ENCODE measurements around the gene WDPCP. TPM values are rescaled to one million over a fixed set of nuclear protein-coding genes. Genes with fewer than 3 reads are reported as not detected.

The WDPCP gene
- total RNA-seq, 2 experiments from 2014 or later: 4.9 to 6.3 TPM

DNA sequence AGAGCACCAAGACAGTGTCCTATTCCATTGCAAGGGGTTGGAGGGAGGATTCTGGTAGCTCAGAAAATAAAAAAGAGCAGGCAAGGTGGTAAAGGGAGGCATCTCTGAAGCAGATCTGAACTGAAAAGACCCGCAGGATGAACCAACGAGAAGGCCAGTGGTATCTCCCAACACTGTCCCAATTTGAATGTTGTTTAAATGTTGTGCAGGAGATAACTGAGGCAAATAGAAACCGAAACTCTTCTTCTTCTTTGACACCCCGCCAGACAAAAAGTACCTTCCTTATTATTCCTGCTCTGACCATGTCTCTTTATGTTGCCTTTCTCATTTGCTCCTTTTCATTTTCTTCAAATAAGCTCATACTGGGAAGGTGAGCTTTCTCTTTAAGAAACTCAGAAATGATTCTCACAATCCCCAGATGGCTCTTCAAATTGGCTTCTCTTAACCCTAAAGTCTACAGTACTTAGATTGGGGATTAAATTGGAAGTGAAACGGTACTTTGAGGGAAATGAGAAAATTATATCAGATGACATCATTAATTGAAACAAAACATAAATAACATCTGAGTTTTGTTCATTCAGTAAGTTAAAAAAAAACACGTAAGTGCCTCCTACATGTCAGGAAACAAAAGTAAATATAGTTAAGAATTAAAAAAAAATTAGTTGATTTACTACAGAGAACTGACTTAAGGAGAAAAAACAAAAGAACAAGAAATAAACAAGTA is 143.6 kb downstream of the WDPCP start:
- DNase-seq: no peak
- Mint-ChIP-seq H3K27me3 (no peaks in the 10 kb centered on the region), H3K4me3 (peak overlapping the region; percentile 21), H3K9me3 (no peaks in the 10 kb centered on the region), H3K36me3 (ENCODE audit: low read depth) (no peaks in the 10 kb centered on the region), H3K27ac (no peak overlapping the region), H3K4me1 (peaks cover 8% of the 10 kb centered on the region)
- CTCF ChIA-PET: no interaction called here
- POLR2A ChIA-PET: no interaction called here

- ChIA-PET POLR2A (no interaction called here), CTCF (interaction anchor here (1.4 kb wide), 1 partner anchor 16 kb away, joined by 4 read pairs; no protein-coding TSS in a partner anchor)
- Mint-ChIP-seq H3K4me1 (peaks cover 8% of the 10 kb centered on the region), H3K27me3 (no peaks in the 10 kb centered on the region), H3K9me3 (no peaks in the 10 kb centered on the region), H3K36me3 (ENCODE audit: low read depth) (no peaks in the 10 kb centered on the region), H3K4me3 (no peak overlapping the region), H3K27ac (no peak overlapping the region)
- no peak for DNase-seq
These were observed 147.7 kb downstream of the WDPCP start for GRCh38 chr2:63440612-63441011.

- H3K9me3 Mint-ChIP-seq: no peaks in the 10 kb centered on the region
- H3K27me3 Mint-ChIP-seq: no peaks in the 10 kb centered on the region
- H3K4me3 Mint-ChIP-seq: no peak overlapping the region
- DNase-seq: no peak
- POLR2A ChIA-PET: no interaction called here
- H3K36me3 Mint-ChIP-seq (ENCODE audit: low read depth): no peaks in the 10 kb centered on the region
- no peak overlapping the region for H3K27ac Mint-ChIP-seq
- CTCF ChIA-PET: interaction anchor here (1.2 kb wide), 1 partner anchor 14 kb away, joined by 4 read pairs; no protein-coding TSS in a partner anchor
- no peaks in the 10 kb centered on the region for H3K4me1 Mint-ChIP-seq
These were observed 150.1 kb downstream of the WDPCP start for GRCh38 chr2:63438181-63438580.

DNA sequence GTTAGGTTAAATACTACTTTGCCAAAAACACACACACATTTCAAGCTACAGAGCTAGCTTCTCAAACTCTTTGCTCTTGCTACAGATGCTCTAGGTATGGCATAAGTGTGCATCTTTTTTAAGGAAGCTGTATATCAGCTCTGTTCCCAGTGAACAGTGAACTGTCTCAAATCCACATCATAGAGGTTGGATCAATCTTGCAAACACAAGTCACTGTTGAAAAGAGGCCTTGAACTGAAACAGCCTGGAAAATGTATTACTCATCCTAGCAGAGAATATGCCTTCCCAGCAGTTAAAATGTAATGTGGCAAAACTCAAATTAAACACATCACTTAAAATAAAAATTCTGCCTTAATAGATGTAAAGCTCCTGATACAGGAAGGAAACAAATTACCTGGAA is 151.8 kb downstream of the WDPCP start:
- Mint-ChIP-seq H3K27ac (no peak overlapping the region), H3K4me1 (no peaks in the 10 kb centered on the region), H3K36me3 (ENCODE audit: low read depth) (no peaks in the 10 kb centered on the region), H3K27me3 (no peaks in the 10 kb centered on the region), H3K4me3 (no peak overlapping the region), H3K9me3 (no peaks in the 10 kb centered on the region)
- POLR2A ChIA-PET: no interaction called here
- CTCF ChIA-PET: interaction anchor here (0.8 kb wide), 1 partner anchor 11 kb away, joined by 3 read pairs; no protein-coding TSS in a partner anchor
- DNase-seq: no peak

GRCh38 chr2:63435070-63435469 is 153.2 kb downstream of the WDPCP start:
- Mint-ChIP-seq H3K4me3 (no peak overlapping the region), H3K9me3 (no peaks in the 10 kb centered on the region), H3K27ac (no peak overlapping the region), H3K36me3 (ENCODE audit: low read depth) (no peaks in the 10 kb centered on the region), H3K4me1 (no peaks in the 10 kb centered on the region), H3K27me3 (no peaks in the 10 kb centered on the region)
- ChIA-PET CTCF (interaction anchor here (2.4 kb wide), 1 partner anchor 10 kb away, joined by 9 read pairs; no protein-coding TSS in a partner anchor), POLR2A (no interaction called here)
- no peak for DNase-seq

DNA sequence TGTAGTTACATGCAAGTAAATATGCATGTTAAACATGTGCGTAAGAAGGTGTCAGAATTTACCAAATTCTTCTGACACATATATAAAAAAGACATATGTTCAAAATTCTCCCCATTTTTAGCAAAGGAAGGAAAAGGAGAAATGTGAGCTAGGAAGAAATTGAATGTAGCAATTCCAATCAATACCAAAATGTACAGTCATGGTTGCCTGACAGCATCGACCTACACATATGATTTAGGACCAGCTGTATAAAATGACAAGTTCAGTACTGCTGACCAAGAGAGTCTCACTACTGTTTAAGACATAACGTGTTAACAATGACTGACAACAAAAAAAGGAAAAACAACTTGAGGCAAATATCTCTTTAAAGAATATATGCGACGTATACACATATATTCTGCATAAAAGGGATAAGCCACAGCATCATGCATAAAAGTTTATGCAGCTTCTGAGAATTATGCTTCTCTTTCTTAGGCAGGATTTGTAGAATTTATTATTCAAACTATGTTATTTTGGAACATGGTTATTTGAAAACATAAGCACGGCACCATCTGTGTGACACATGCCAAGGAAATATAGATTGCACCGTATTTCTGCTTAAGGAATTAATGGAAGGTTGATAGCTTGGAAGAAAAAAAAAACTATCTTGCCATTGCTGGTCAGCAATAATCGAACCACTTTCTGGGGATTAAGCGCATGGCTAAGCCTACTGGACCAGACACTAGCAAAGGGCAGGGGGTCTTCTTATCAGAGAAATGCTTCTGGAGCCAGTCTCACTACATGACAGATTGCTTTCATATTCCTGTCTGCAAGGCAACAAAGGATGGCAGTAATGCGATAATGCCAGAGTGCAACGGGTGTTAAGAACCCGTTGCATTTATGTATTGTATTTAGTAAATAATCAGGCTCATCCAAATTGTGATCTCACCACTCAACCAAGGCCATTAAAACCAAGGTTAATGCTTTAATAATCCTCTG is 154.0 kb downstream of the WDPCP start:
- no peaks in the 10 kb centered on the region for H3K4me1 Mint-ChIP-seq
- H3K36me3 Mint-ChIP-seq (ENCODE audit: low read depth): no peaks in the 10 kb centered on the region
- POLR2A ChIA-PET: no interaction called here
- DNase-seq: no peak
- no peaks in the 10 kb centered on the region for H3K27me3 Mint-ChIP-seq
- no peaks in the 10 kb centered on the region for H3K9me3 Mint-ChIP-seq
- no peak overlapping the region for H3K27ac Mint-ChIP-seq
- no peak overlapping the region for H3K4me3 Mint-ChIP-seq
- CTCF ChIA-PET: interaction anchor here (2.4 kb wide), 1 partner anchor 9 kb away, joined by 9 read pairs; no protein-coding TSS in a partner anchor

GRCh38 chr2:63432373-63432772 is 155.9 kb downstream of the WDPCP start:
- Mint-ChIP-seq H3K27ac (no peak overlapping the region), H3K36me3 (ENCODE audit: low read depth) (no peaks in the 10 kb centered on the region), H3K4me3 (no peak overlapping the region), H3K9me3 (no peaks in the 10 kb centered on the region), H3K27me3 (no peaks in the 10 kb centered on the region), H3K4me1 (no peaks in the 10 kb centered on the region)
- CTCF ChIA-PET: no interaction called here
- no peak for DNase-seq
- POLR2A ChIA-PET: no interaction called here

DNA sequence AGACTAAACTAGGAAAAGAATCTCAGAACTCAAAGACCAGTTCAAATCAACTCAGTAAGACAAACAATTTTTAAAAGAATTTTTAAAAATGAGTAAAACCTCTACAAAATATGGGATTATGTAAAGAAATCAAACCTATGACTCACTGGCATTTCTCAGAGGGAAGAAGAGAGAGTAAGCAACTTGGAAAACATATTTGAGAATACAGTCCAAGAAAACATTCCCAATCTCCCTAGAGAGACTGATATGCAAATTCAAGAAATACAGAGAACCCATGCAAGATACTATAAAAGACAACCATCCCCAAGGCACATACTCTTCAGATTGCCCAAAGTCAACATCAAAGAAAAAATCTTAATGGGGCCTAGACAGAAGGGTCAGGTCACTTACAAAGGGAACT is 162.7 kb downstream of the WDPCP start:
- H3K4me1 Mint-ChIP-seq: peaks cover 5% of the 10 kb centered on the region
- no peak overlapping the region for H3K4me3 Mint-ChIP-seq
- ChIA-PET CTCF (interaction anchor here (0.6 to 2.1 kb wide), 11 partner anchors 8 to 968 kb away, joined by 3 to 9 read pairs (median 5); no protein-coding TSS in a partner anchor), POLR2A (no interaction called here)
- no peak for DNase-seq
- H3K27me3 Mint-ChIP-seq: no peaks in the 10 kb centered on the region
- no peaks in the 10 kb centered on the region for H3K36me3 Mint-ChIP-seq (ENCODE audit: low read depth)
- no peaks in the 10 kb centered on the region for H3K9me3 Mint-ChIP-seq
- H3K27ac Mint-ChIP-seq: no peak overlapping the region

- no peak for DNase-seq
- POLR2A ChIA-PET: no interaction called here
- no peak overlapping the region for H3K27ac Mint-ChIP-seq
- H3K36me3 Mint-ChIP-seq (ENCODE audit: low read depth): no peaks in the 10 kb centered on the region
- H3K4me3 Mint-ChIP-seq: no peak overlapping the region
- no peaks in the 10 kb centered on the region for H3K27me3 Mint-ChIP-seq
- no peaks in the 10 kb centered on the region for H3K9me3 Mint-ChIP-seq
- peaks cover 5% of the 10 kb centered on the region for H3K4me1 Mint-ChIP-seq
- CTCF ChIA-PET: interaction anchor here (0.6 to 2.1 kb wide), 15 partner anchors 9 to 967 kb away, joined by 3 to 9 read pairs (median 4); no protein-coding TSS in a partner anchor
These were observed 163.2 kb downstream of the WDPCP start for GRCh38 chr2:63425079-63425416.

GRCh38 chr2:63424329-63425078 is 163.8 kb downstream of the WDPCP start:
- no peaks in the 10 kb centered on the region for H3K36me3 Mint-ChIP-seq (ENCODE audit: low read depth)
- ChIA-PET POLR2A (no interaction called here), CTCF (interaction anchor here (0.6 to 2.1 kb wide), 15 partner anchors 9 to 967 kb away, joined by 3 to 9 read pairs (median 4); no protein-coding TSS in a partner anchor)
- no peaks in the 10 kb centered on the region for H3K9me3 Mint-ChIP-seq
- H3K27ac Mint-ChIP-seq: no peak overlapping the region
- H3K27me3 Mint-ChIP-seq: no peaks in the 10 kb centered on the region
- H3K4me3 Mint-ChIP-seq: no peak overlapping the region
- H3K4me1 Mint-ChIP-seq: peaks cover 5% of the 10 kb centered on the region
- DNase-seq: no peak

DNA sequence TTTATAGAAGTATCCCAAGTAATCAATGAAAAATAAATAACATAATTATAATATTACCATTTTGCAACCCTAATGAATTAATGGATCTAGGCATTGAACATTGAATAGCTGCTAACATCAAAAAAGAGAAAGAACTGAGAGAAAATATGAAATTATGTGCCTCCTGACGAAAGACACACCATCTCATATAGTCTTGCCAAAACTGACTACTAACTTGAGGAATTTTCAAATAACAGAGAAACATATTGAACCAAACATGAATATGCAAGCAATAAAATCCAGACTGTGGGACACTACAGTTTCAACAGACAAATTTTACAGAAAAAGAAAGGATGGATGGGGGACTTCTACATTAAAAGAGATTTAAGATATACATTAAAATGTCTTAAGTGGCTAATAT is 165.7 kb downstream of the WDPCP start:
- Mint-ChIP-seq H3K4me1 (peaks cover 5% of the 10 kb centered on the region), H3K4me3 (no peak overlapping the region), H3K27me3 (no peaks in the 10 kb centered on the region), H3K27ac (no peak overlapping the region), H3K9me3 (no peaks in the 10 kb centered on the region), H3K36me3 (ENCODE audit: low read depth) (no peaks in the 10 kb centered on the region)
- POLR2A ChIA-PET: no interaction called here
- no peak for DNase-seq
- CTCF ChIA-PET: no interaction called here

GRCh38 chr2:63408530-63408929 is 179.7 kb downstream of the WDPCP start:
- no peaks in the 10 kb centered on the region for H3K27me3 Mint-ChIP-seq
- POLR2A ChIA-PET: no interaction called here
- no peak overlapping the region for H3K27ac Mint-ChIP-seq
- H3K4me3 Mint-ChIP-seq: no peak overlapping the region
- peaks cover 3% of the 10 kb centered on the region for H3K36me3 Mint-ChIP-seq (ENCODE audit: low read depth)
- DNase-seq: no peak
- H3K9me3 Mint-ChIP-seq: no peaks in the 10 kb centered on the region
- CTCF ChIA-PET: no interaction called here
- H3K4me1 Mint-ChIP-seq: no peaks in the 10 kb centered on the region

DNA sequence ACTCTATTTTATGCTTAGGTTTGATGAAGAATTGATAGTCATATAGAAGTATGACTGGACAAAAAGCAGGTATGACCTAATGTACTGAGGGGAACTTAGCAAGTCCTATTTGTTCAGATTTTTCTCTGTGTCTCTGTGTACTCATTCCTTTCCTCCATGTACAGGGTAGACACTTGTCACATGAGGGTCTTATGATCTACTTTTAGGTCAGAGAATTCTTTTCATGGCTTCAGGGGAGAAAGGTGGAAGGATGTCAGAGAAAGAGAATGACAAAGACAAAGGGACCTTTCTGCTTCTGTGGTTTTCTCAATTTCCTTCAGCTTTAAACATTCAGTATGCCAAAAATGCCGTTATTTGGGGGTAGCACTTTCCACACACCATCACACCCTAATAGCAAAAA is 181.6 kb downstream of the WDPCP start:
- no peaks in the 10 kb centered on the region for H3K27me3 Mint-ChIP-seq
- H3K4me3 Mint-ChIP-seq: no peak overlapping the region
- peaks cover 4% of the 10 kb centered on the region for H3K9me3 Mint-ChIP-seq
- H3K27ac Mint-ChIP-seq: no peak overlapping the region
- POLR2A ChIA-PET: no interaction called here
- DNase-seq: no peak
- CTCF ChIA-PET: no interaction called here
- no peaks in the 10 kb centered on the region for H3K4me1 Mint-ChIP-seq
- peaks cover 5% of the 10 kb centered on the region for H3K36me3 Mint-ChIP-seq (ENCODE audit: low read depth)

Measured in activated CD4-positive, alpha-beta memory T cell treated with anti-CD3 and anti-CD28 coated beads, Interleukin-2, amount 10 ng/mL, durations not matched to agents 7 days and 5 days (primary cell).